ENCODE data around the gene ZNF516. TPM values are rescaled to one million over a fixed set of nuclear protein-coding genes. Genes with fewer than 3 reads are reported as not detected.

The ZNF516 gene
- total and polyA plus RNA-seq, 7 donors = 2.4 to 20.6 (median 9.6) TPM

DNA sequence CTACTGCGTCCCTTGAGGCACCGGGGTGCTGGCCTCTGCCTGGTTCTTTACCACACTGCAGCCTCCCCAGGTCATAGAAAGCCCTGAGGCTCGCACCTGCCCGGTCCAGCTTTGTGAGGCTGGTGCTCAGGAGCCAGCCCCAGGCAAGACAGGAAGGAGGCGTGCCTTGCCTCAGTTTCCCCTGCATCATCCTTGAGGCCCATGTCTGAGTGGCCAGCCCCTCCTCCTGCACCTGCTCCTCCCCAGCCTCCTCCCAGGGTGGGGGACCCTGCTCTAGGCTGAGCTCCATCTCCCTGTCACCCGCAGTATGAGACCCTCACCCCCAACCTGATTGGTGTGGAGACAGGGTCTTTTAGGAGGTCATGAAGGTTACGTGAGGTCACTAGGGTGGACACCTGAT is 147.7 kb downstream of the ZNF516 start:
- 96 to 98% (median 98%) methylated on average over 7 of the region's 7 CpGs for WGBS, 3 donors
- Histone ChIP-seq H3K27me3 (ENCODE audit: insufficient read depth in 3 of 3, low read length in 2 of 3) (no peaks in the 10 kb centered on the region), H3K4me3 (no peak overlapping the region), H3K36me3 (ENCODE audit: insufficient read depth in 1 of 2, low read depth in 1 of 2) (no peaks in the 10 kb centered on the region), H3K9me3 (no peaks in the 10 kb centered on the region), H3K4me1 (no peaks in the 10 kb centered on the region), H3K27ac (no peak overlapping the region)
- TF ChIP-seq, protein P1, sequence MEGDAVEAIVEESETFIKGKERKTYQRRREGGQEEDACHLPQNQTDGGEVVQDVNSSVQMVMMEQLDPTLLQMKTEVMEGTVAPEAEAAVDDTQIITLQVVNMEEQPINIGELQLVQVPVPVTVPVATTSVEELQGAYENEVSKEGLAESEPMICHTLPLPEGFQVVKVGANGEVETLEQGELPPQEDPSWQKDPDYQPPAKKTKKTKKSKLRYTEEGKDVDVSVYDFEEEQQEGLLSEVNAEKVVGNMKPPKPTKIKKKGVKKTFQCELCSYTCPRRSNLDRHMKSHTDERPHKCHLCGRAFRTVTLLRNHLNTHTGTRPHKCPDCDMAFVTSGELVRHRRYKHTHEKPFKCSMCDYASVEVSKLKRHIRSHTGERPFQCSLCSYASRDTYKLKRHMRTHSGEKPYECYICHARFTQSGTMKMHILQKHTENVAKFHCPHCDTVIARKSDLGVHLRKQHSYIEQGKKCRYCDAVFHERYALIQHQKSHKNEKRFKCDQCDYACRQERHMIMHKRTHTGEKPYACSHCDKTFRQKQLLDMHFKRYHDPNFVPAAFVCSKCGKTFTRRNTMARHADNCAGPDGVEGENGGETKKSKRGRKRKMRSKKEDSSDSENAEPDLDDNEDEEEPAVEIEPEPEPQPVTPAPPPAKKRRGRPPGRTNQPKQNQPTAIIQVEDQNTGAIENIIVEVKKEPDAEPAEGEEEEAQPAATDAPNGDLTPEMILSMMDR (IDR thresholded peaks at IDR 0.05) = no peak
- ATAC-seq (no peak), DNase-seq (no peak)
- intact Hi-C loops (cut with DNase I) = loop anchor here in 1 of 2 donors (1.0 to 10.0 kb wide), 2 partner anchors 80 to 1693 kb away; no protein-coding TSS in a partner anchor

DNA sequence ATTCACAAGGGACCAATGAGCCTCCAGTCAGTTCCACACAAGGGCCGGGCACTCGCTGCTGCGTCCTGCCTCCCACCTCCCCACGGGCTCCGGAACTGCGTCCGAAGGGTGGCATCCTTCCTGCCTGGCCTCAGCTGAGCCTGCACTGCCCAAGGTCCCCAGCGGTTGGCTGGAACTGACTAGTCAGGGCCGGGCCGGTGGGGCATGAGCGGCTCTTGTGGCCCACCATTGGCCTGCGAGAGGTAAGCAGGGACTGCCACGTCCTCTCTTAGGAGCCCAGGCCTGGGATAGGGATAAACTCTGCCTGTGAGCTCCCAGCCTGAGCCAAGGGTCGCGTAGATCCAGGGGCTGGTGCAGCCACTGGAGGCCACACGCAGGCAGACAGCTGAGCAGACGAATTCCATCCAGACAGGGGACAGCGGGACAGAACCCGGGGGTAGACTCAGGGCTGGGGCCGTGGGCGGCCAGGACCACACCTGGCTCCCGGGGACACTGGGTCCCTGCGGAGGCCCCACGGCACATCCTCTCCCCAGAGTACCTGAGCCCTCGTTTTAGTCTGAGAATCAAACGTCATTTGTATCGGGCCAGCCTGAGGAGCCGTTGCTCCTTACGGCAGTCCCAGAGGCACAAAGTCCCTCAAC is 148.4 kb downstream of the ZNF516 start:
- H3K27ac ChIP-seq = no peak overlapping the region
- no peaks in the 10 kb centered on the region for H3K9me3 ChIP-seq
- no peaks in the 10 kb centered on the region for H3K27me3 ChIP-seq (ENCODE audit: insufficient read depth in 3 of 3, low read length in 2 of 3)
- H3K4me3 ChIP-seq = no peak overlapping the region
- intact Hi-C loops (cut with DNase I) = loop anchor here in 1 of 2 donors (1.0 to 10.0 kb wide), 2 partner anchors 79 to 1692 kb away; no protein-coding TSS in a partner anchor
- H3K36me3 ChIP-seq (ENCODE audit: insufficient read depth in 1 of 2, low read depth in 1 of 2) = no peaks in the 10 kb centered on the region
- no peak for DNase-seq
- TF ChIP-seq, protein P1 (IDR thresholded peaks at IDR 0.05) = no peak
- WGBS, 3 donors = 73 to 87% (median 77%) methylated on average over 29 of the region's 29 CpGs
- ATAC-seq = no peak
- H3K4me1 ChIP-seq = no peaks in the 10 kb centered on the region

DNA sequence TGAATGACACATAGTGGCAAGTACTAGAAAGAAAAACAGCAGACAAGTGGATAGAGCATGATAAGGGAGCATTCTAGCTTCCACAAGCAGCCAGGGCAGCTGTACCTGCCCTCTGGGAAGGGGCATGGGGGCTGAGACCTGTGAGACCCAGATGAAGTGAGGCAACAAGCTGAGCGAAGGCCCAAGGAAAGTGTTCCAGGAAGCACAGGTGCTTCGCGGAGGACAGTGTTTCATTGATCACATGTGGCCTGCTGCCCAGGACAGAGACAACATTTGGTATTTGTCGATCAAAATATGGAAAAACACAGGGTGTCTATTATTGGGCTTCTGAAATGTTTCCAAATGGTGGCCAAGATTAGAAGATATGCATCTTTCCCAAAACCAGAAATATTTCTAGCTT is 149.1 kb downstream of the ZNF516 start:
- TF ChIP-seq, protein P1 (IDR thresholded peaks at IDR 0.05) = no peak
- WGBS, 3 donors = 33 to 65% (median 43%) methylated on average over 4 of the region's 4 CpGs
- intact Hi-C loops (cut with DNase I) = loop anchor here in 1 of 2 donors (10.0 kb wide), 1 partner anchor 1691 kb away; no protein-coding TSS in a partner anchor

DNA sequence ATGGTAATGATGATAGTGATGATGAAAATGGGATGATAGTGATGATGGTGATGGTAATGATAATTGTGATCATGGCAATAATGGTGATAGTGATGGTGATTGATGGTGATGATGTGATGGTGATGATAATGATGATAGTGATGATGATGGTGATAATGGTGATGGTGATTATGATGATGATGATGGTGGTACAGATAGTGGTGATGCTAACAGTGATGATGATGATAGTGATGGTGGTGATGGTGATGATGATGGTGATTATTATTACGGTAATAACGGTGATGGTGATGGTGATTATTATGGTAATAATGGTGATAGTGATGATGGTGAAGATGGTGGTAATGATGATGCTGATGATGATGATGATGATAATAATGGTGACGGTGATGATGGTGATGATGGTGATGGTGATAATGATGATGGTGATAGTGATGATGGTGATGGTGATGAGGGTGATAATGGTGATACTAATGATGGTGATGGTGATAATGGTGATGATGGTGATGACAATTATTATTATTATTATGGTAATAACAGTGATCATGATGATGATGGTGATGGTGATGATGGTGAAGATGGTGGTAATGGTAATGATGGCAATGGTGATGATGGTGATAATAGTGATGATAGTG is 151.0 kb downstream of the ZNF516 start:
- intact Hi-C loops (cut with DNase I) = loop anchor here in 1 of 2 donors (10.0 kb wide), 1 partner anchor 1689 kb away; no protein-coding TSS in a partner anchor
- no peaks in the 10 kb centered on the region for H3K36me3 ChIP-seq (ENCODE audit: insufficient read depth in 1 of 2, low read depth in 1 of 2)
- H3K27ac ChIP-seq = no peak overlapping the region
- H3K9me3 ChIP-seq = peaks cover 5% of the 10 kb centered on the region
- 97 to 98% (median 98%) methylated on average over 3 of the region's 3 CpGs for WGBS, 3 donors
- no peaks in the 10 kb centered on the region for H3K27me3 ChIP-seq (ENCODE audit: insufficient read depth in 3 of 3, low read length in 2 of 3)
- no peak overlapping the region for H3K4me3 ChIP-seq
- TF ChIP-seq, protein P1 (IDR thresholded peaks at IDR 0.05) = no peak
- DNase-seq = no peak
- ATAC-seq = no peak
- H3K4me1 ChIP-seq = no peaks in the 10 kb centered on the region

More for the DNA sequence above, 149.1 kb downstream of the ZNF516 start:
- H3K27me3 ChIP-seq (ENCODE audit: insufficient read depth in 3 of 3, low read length in 2 of 3) = no peaks in the 10 kb centered on the region
- H3K27ac ChIP-seq = no peak overlapping the region
- H3K9me3 ChIP-seq = no peaks in the 10 kb centered on the region
- ATAC-seq (peak in 1 of 4 donors; percentile 38), DNase-seq (no peak)
- no peaks in the 10 kb centered on the region for H3K4me1 ChIP-seq
- no peaks in the 10 kb centered on the region for H3K36me3 ChIP-seq (ENCODE audit: insufficient read depth in 1 of 2, low read depth in 1 of 2)
- H3K4me3 ChIP-seq = no peak overlapping the region

Data from psoas muscle (tissue), 8 donors.